MM.1S (cell line): ENCODE results near the gene SSNA1.

Experiments
- EZH2 ChIP-seq: fragments of 300-600 bp; sonication (generic); optimal IDR thresholded peaks from 2 replicates; pipeline ENCODE3; 2017; ENCODE audit warnings: low read depth, mild to moderate bottlenecking, antibody characterized with exemption, low read length, mixed read lengths
- TF ChIP-seq, protein P1 (sequence below): fragments of 300-600 bp; sonication (generic); IDR thresholded peaks from 2 replicates; pipeline ENCODE4 v1.5.1; 2016; ENCODE audit warnings: antibody characterized with exemption, low read length, mixed read lengths

- TF ChIP-seq EZH2, result no peak
- TF ChIP-seq, protein P1, sequence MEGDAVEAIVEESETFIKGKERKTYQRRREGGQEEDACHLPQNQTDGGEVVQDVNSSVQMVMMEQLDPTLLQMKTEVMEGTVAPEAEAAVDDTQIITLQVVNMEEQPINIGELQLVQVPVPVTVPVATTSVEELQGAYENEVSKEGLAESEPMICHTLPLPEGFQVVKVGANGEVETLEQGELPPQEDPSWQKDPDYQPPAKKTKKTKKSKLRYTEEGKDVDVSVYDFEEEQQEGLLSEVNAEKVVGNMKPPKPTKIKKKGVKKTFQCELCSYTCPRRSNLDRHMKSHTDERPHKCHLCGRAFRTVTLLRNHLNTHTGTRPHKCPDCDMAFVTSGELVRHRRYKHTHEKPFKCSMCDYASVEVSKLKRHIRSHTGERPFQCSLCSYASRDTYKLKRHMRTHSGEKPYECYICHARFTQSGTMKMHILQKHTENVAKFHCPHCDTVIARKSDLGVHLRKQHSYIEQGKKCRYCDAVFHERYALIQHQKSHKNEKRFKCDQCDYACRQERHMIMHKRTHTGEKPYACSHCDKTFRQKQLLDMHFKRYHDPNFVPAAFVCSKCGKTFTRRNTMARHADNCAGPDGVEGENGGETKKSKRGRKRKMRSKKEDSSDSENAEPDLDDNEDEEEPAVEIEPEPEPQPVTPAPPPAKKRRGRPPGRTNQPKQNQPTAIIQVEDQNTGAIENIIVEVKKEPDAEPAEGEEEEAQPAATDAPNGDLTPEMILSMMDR, result no peak
Measured at GRCh38 chr9:137145731-137146526, 42.5 kb upstream of the SSNA1 start.
